Left kidney (tissue), 8 donors: ENCODE data around the gene NIF3L1. TPM values are rescaled to one million over a fixed set of nuclear protein-coding genes. Genes with fewer than 3 reads are reported as not detected.

Source experiments
- DNase-seq: peaks from one replicate; pipeline ENCODE4 v3.0.0-alpha.2; 2013
- long read RNA-seq, 8 donors: transcript quantifications; one replicate each; lab custom pipeline, GENCODE V29; 2026
- polyA plus RNA-seq: library from polyadenylated mRNA; unstranded; fragments of 120-200 nt; gene quantifications from one replicate; pipeline ENCODE4 v1.2.1, GENCODE V29; 2013; ENCODE audit not compliant: insufficient read length

The NIF3L1 gene, protein sequence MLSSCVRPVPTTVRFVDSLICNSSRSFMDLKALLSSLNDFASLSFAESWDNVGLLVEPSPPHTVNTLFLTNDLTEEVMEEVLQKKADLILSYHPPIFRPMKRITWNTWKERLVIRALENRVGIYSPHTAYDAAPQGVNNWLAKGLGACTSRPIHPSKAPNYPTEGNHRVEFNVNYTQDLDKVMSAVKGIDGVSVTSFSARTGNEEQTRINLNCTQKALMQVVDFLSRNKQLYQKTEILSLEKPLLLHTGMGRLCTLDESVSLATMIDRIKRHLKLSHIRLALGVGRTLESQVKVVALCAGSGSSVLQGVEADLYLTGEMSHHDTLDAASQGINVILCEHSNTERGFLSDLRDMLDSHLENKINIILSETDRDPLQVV
- polyA plus RNA-seq: 53.4 TPM
- long read RNA-seq, donor 1, partial matches to known transcripts: 14 of 18 reads
- long read RNA-seq, donor 1, other reads (novel, unspliced or antisense): 0 of 18 reads
- long read RNA-seq, donor 2, partial matches to known transcripts: 16 of 17 reads
- long read RNA-seq, donor 2, other reads (novel, unspliced or antisense): 0 of 17 reads
- long read RNA-seq, donor 3, partial matches to known transcripts: 15 of 16 reads
- long read RNA-seq, donor 3, other reads (novel, unspliced or antisense): 0 of 16 reads
- long read RNA-seq, donor 4, partial matches to known transcripts: 0 of 1 reads
- long read RNA-seq, donor 4, other reads (novel, unspliced or antisense): 0 of 1 reads
- long read RNA-seq, donor 5, transcript NIF3L1-202 (7 exons, 1,680 nt): major isoform, 6 of 59 reads
- long read RNA-seq, donor 5, partial matches to known transcripts: 44 of 59 reads
- long read RNA-seq, donor 5, other reads (novel, unspliced or antisense): 5 of 59 reads
- long read RNA-seq, donor 6, partial matches to known transcripts: 6 of 8 reads
- long read RNA-seq, donor 6, other reads (novel, unspliced or antisense): 0 of 8 reads
- long read RNA-seq, donor 7, transcript NIF3L1-202 (7 exons, 1,680 nt): major isoform, 7 of 32 reads
- long read RNA-seq, donor 7, partial matches to known transcripts: 17 of 32 reads
- long read RNA-seq, donor 7, other reads (novel, unspliced or antisense): 6 of 32 reads
- long read RNA-seq, donor 8, partial matches to known transcripts: 0 of 1 reads
- long read RNA-seq, donor 8, other reads (novel, unspliced or antisense): 0 of 1 reads

DNA sequence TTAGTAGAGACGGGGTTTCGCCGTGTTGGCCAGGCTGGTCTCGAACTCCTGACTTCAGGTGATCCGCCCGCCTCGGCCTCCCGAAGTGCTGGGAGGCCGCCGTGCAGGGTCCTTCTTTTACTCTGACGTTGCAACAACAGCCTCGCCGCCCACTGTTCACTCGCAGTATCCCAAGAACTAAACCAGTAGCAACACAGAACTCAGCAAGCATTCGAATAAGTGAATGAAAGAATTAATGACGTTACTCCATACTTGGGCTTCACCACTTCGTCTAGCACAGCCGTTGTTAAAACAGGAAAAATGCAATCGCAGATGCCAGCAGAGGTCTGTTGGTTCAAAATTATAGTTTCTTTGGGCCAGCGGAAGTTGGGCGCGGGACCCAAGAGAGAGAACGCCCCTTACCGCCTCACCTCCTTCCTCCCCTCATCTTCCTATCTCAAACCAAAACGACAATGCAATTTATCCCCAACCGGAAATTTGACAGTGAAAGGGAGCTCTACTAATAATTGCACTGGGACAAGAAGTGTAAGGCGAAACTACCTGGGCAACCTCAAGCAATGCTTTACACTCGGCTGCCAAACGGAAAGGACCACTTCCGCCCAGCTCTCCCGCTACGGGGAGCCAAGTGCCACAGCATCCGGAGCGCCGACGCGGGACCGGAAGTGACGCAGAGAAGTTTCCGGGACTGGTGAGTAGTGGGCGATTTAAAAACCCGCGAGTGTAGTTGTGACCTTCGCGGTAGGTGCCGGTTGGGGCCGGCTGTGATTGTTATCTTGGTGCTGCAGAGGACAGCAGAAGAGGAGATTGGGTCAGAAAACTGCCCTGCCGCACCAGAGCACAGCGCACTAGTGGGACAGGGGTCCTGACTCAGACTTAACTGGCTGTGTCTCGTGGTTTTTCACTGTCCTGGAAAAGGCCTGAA, at the start of gene NIF3L1, which contains the start of gene PPIL3:
Gene NIF3L1, plus strand, starts transcription at position 668 of the 922 bp plus-strand sequence. CDS start 2,573 bp downstream, outside the sequence.
Gene PPIL3, minus strand, starts transcription at position 374 of the 922 bp plus-strand sequence. CDS start 1,462 bp downstream, outside the sequence.
- peak; percentile 98 for DNase-seq

- no peak for DNase-seq
Measured at GRCh38 chr2:200839513-200839912, 49.7 kb upstream of the NIF3L1 start.

- no peak for DNase-seq
Measured at GRCh38 chr2:200843993-200844948, 44.9 kb upstream of the NIF3L1 start.

- DNase-seq: no peak
Measured at GRCh38 chr2:200845194-200845593, 44.0 kb upstream of the NIF3L1 start.

GRCh38 chr2:200845669-200846325, 43.4 kb upstream of the NIF3L1 start:
- DNase-seq: no peak

- no peak for DNase-seq
Measured at GRCh38 chr2:200847269-200847668, 41.9 kb upstream of the NIF3L1 start.

DNA sequence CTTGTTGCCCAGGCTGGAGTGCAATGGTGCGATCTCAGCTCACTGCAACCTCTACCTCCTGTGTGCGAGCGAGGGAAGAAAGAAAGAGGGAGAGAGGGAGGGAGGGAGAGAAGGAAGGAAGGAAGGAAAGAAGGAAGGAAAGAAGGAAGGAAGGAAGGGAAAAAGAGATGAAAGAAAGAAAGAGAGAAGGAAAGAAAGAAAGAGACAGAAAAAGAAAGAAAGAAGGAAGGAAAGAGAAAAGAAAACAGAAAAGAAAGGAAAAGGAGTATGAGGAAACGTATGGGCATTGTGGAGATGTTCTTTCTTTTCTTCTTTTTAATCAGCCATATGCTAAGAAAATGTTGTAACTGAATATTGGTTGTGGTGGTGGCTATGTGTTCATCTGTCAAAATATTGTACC, 41.2 kb upstream of the NIF3L1 start:
- DNase-seq: no peak

GRCh38 chr2:200850512-200851256, 38.5 kb upstream of the NIF3L1 start:
- DNase-seq: no peak

DNA sequence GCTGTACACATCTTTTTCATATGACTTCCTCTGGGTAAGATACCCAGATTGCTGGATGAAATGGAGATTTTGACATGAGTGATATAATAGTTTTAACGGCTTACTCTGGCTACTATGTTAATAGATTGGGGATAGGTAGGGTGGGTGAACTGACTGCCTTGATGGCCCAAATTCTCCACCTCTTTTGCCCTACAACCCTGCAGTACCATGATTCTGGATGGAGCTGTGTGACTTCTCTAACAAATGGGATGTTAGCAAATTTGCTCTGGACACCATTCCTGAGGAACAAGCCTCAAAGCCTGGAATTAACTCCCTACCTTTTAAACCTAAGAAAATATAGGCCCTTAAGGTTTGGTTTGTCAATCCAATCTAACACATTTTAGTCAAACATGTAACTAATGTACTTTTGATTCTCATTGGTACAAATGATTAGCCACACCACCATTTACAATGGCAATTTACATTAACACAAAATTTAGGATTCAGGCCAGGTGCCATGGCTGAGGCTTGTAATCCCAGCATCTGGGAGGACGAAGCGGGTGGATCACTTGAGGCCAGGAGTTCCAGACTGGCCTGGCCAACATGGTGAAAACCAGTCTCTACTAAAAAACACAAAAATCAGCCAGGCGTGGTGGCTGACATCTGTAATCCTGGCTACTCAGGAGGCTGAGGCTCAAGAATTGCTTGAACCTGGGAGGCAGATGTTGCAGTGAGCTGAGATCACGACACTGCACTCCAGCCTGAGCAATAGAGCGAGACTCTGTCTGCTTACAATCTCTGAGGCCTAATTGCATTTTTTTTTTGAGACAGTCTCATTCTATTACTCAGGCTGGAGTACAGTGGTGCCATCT, 37.5 kb upstream of the NIF3L1 start:
- no peak for DNase-seq

DNA sequence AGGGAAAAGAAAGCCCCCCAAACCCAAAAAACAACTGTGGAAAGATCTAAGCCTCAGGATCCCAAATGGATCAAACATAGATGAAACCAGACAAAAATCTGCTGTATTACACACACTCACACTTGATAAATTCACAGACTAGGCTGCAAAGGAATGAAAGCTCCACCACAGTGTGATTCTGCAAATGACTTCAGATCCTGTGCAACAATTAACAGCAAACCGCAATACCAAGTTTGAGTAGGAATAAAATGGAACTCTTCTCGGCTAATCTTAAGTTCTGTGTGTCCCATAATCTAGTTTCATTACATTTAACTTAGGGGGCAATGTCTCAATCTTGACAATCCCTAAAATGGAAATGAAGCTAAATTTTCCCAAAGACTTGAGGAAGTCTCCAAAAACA, 36.6 kb upstream of the NIF3L1 start:
- no peak for DNase-seq

- no peak for DNase-seq
Measured at GRCh38 chr2:200856806-200857205, 32.4 kb upstream of the NIF3L1 start.

- no peak for DNase-seq
Measured at GRCh38 chr2:200860092-200860795, 28.9 kb upstream of the NIF3L1 start.

DNA sequence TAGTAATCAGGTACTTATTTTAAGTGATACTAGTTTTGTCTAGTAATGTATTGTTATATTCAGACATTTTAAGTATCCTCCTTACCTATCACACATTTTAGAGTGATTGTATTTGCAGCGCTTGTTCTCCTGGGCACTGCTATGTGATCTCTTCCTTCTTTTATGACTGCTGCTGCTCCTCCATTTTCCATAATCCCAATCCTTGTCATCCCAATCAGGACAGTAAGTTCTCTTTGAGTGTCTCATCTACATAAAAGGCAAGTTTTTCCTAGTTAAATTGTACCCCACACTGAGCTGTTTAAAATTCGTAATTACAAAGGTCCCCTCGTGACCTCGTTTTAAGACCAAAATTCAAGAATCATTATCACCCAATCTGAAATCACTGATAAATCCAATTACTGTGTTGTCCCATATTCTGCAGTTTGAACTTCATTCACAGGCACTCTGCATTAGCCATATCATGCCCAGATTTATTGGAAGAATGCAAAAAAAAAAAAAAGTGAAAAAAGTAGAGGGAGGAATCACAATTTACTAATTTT, 27.5 kb upstream of the NIF3L1 start:
- no peak for DNase-seq

- DNase-seq: peak; percentile 67
Measured at GRCh38 chr2:200862532-200863000, 26.6 kb upstream of the NIF3L1 start.

GRCh38 chr2:200863782-200864175, 25.4 kb upstream of the NIF3L1 start:
- peak; percentile 49 for DNase-seq
